GM10266 (cell line): Measurements from ENCODE around the gene U2AF2.

Experiments
- DNase-seq: peaks from one replicate; pipeline ENCODE4 v3.0.0; 2012; ENCODE audit errors: extremely low spot score
- TF ChIP-seq, protein P1 (sequence below): IDR thresholded peaks from 2 replicates; pipeline ENCODE4 v1.5.1; 2012; ENCODE audit warnings: mild to moderate bottlenecking, low read depth; ENCODE audit not compliant: control insufficient read depth, insufficient read depth; ENCODE audit errors: missing control alignments

The U2AF2 gene

DNA sequence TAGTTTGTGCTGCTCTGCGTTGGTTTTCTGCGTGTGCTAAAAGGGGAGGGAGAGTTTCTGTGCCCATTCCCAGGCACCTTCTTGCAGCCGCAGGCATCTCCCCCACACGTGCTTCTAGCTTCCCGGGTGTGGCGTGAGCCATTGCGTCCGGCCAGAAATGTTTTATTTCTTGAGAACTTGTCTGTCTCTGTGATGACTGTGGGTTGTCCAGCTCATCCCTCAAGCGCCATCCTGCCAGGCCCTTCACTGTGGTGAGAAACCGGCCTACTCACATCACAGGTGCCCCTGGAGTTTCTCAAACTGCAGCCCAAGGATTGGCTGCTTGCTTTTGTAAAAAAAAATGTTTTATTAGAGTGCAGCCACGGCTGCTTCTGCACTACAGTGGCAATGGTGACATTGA is 44.4 kb downstream of the U2AF2 start:
- no peak for DNase-seq
- TF ChIP-seq, protein P1, sequence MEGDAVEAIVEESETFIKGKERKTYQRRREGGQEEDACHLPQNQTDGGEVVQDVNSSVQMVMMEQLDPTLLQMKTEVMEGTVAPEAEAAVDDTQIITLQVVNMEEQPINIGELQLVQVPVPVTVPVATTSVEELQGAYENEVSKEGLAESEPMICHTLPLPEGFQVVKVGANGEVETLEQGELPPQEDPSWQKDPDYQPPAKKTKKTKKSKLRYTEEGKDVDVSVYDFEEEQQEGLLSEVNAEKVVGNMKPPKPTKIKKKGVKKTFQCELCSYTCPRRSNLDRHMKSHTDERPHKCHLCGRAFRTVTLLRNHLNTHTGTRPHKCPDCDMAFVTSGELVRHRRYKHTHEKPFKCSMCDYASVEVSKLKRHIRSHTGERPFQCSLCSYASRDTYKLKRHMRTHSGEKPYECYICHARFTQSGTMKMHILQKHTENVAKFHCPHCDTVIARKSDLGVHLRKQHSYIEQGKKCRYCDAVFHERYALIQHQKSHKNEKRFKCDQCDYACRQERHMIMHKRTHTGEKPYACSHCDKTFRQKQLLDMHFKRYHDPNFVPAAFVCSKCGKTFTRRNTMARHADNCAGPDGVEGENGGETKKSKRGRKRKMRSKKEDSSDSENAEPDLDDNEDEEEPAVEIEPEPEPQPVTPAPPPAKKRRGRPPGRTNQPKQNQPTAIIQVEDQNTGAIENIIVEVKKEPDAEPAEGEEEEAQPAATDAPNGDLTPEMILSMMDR: no peak

- TF ChIP-seq, protein P1: no peak
These were observed 46.0 kb downstream of the U2AF2 start for GRCh38 chr19:55700813-55701212.

GRCh38 chr19:55702131-55702627 is 47.3 kb downstream of the U2AF2 start:
- TF ChIP-seq, protein P1: no peak
- DNase-seq: no peak

More at GRCh38 chr19:55700813-55701212, 46.0 kb downstream of the U2AF2 start:
- no peak for DNase-seq

DNA sequence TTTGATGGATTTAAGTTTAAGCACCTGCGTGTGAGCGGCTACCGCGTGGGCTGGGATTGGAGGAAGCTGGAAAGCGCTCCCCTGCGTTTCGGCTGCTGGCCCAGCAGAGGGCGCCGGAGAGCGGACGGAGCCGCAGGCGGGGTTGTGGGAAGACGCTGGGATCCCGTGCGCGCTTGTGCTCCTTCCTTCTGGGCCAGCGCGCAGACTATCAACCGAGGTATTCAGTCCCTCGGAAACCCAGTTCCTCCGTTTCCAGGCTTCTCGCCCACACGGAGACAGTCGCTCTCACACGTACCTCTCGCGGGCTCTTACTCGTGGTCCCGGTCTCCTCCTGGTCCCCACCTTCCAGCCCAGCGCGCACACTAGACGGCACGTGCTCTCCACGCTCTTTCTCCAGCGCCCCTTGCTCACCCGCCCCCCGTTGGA is 49.0 kb downstream of the U2AF2 start:
- TF ChIP-seq, protein P1: peak; percentile 55
- peak; percentile 45 for DNase-seq

- TF ChIP-seq, protein P1: peak; percentile 24
- no peak for DNase-seq
These were observed 49.8 kb downstream of the U2AF2 start for GRCh38 chr19:55704494-55705245.

DNA sequence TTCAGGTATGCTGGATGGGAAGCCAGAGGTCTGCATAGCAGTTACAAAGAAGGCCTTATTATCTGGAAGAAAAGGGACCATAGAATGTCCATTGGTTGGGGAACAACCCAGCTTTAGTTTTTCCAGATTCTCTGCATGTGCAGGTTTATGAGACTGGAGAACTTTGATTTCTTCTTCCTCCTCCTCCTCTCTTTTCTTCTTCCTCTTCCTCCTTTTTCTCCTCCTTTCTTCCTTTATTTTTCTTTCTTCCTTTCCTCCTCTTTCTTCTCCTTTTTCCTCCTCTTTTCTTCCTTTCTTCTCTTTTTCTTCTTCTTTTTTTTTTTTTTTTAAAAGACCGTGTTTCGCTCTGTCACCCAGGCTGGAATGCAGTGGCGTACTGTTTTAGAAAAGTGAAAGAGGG is 51.1 kb downstream of the U2AF2 start:
- TF ChIP-seq, protein P1: no peak
- DNase-seq: no peak

DNA sequence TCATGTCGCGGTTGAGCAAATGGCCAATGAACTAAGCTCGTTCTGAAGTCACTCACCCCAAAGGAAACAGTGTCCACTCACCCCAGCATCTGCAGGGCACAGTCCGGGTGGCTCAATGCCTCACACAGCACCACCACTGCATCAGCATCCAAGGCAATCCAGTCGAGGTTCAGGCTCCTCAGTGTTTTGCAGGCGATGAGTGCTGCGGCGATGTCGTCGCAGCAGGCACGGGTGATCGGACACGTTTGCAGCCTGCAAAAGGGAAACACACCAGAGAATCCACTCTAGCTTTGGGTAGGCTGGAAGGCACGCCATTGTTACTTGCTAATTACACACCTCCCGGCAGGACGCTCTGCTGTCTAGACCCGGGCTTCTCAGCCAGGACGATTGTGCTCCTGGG is 56.9 kb downstream of the U2AF2 start:
- DNase-seq: no peak
- TF ChIP-seq, protein P1: no peak
